NCI-H2196 treated with DMSO at 0.1 percent for 48 hours (cell line): ENCODE results near the gene GPC6.

Experiments
- DNase-seq: peaks from one replicate; lab custom pipeline; 2025; ENCODE audit not compliant: unreplicated experiment; lab: John Stamatoyannopoulos, UW

Gene GPC6

DNA sequence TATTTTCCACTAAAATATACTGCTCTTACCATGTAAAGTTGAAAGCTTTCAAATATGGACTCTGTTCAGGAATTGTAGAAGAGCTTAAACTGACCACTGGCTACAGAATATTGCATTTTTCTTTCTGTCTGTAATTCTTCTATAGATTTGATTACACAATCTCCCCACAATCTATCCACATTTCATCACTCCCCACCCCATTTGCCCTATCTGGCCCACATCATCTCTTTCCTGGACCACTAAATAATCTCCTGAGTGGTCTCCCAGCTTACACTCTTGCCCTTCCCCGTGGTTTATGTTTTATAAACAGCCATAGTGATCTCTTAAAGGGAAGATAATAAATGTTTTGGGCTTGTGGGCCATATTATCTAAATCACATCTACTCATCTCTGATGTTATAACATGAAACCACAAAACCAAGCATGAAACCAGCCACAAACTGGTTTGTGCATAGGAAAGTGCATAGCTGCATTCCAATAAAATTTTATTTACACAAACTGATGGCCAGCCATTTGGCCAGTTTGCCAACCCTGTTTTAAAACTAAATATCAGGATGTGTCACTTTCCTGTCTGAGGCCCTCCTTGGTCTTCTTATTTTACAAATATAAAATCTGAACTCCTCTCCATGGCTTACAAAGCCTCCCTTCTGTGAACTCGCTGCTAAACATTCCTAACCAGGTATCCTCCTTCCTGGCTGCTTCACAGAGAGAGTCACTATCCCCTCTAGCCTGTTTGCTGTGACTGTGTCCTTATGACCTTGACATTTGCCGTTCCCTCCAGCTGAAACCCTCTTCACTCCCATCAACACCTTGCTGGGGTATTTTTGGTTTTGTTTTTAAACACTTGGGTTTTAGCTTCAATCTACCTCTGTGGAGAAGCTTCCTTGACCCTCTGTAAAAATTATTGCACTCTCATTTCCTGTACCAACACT, 500.9 kb downstream of the GPC6 start:
- DNase-seq = no peak

DNA sequence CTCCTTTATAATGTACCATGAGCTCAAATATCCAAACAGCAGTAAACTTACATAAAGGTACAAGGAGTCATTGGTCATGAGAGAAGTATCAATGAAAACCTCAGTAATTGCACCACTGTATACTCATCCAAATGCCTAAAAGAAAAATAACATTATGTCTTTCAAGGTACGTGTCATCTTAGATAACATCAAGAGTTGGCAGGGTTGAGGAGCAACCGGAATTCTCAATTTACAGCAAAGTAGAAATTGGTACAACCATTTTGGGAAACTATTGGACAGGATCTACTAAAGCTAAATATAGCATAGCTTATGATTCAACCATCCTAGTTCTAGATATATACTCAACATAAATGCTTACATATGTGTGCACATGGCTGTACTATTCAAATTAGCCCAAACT, 502.8 kb downstream of the GPC6 start:
- no peak for DNase-seq

DNA sequence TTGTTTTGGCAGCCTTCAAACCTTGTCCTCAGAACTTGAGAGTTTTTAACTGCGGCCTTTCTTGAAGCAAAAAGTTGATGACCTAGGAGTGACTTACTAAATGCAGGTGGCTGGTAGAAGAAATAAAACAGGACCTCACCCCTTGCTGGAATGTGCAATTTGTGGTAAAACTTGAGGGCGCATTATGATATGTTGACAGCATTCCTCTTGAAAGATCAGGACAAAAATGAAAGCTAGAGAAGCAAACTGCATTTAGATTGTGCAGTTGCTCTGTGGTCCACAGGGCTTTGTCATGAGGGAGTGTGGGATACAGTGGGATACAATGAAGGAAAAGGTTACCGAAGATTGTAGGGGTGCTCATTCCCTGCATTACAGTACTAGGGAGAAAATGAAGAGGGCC, 504.2 kb downstream of the GPC6 start:
- DNase-seq = no peak

DNA sequence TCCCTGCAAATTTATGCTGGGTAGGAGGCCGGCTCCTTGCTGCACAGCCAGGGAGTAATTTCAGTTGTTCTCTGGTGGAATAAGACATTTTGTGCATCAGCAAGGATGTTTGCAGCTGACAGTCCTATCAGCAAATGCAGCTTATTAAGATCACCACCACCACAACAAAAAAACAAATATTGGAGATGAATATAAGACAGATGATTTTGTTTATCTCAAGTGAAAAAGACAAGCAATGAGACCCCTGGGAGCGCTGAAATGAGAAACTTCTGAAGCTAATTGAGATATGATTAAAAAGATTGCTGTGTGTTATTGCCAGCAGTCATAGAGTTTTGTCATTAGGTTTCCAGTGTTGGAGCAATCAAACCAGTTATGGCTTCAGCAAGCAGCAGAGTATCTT, 505.6 kb downstream of the GPC6 start:
- DNase-seq = no peak

DNA sequence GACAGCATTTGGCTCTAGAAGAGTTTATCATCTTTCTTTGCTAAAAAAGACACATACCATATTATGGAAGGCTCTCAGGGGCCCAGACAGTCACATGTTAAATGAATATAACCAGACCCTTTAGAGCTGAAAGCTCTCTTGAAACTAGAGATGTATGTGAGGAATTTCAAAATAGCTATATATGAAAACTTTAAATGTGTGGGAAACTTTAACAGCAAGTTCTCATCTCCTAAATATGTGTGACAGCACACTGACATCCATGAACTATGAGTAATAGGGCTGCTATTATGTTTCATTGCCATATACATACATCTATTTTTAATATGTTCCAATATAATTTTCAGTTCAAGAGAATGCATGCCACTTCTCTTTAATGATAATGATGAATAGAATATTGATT, 509.5 kb downstream of the GPC6 start:
- DNase-seq = no peak

DNA sequence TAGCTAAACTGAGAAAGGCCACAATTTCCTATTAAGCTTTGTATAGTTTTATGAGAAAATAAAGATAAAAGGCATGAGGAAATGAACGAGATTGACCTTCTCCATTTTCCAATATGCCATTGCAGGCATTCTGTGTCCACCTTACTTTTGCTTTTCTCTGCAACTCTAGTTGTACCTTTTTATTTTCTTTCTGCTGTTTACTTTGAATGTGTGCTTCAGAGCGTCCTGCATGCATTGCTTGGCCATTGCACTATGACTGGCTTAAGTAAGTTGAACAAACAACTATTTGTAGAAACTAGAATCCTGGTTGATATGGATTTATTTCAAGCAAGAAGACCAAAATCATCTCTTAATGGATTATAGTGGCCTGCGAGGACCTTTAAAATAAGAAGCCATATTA, 510.3 kb downstream of the GPC6 start:
- DNase-seq = no peak

DNA sequence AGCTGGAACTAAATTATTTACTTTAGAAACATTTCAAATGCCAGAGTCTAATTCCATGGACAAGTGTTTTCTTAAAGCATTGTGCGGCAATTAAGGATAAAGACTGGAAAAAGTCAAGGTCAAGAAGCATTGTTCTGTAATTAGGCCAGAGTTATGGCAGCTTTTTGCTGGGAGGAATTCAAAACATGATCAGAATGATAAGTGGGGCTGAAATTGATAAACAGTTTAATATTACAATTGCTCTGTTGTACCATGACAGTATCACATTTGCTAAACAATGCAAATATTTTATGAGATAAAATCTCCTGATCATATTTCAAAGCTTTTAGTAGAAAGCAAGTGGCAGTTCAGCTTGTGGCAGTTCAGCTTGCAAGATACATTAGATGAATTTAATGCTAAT, 513.7 kb downstream of the GPC6 start:
- DNase-seq = no peak

DNA sequence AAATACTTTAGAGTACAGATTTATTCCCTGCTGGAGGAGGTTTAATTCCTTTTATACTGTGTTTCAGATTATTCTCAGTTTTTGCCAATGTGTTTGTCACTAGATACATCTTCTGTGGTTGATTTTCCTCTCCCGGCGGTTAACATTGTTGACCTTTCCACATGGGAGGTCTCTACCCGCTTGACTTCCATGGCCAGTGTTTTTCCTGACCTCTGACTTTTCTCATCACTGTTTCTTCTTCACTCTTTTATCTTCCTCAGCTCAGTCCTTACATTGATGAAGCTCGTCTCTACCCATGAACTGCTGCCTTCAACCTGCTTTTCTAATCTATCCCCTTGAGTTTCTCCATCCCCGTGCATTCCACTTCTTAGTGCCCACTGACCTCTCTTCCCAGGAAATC, 517.4 kb downstream of the GPC6 start:
- no peak for DNase-seq

DNA sequence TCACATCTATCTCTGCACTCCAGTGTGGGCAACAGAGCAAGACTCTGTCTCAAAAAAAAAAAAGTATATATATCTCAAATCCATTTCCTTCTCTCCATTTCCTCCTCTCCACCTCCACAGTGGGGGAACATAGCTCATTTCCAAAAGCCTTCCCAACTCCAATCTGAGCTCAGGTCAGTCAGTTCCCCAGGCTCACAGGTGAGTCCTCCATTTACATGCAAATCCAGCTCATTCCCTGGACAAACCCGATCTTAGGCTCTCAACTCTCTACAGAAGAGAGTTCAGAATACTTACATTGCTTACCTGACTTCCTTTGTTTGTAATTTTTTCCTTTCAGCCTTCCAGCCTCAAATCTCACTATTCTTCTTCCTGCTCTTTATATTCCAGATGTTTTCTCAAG, 518.3 kb downstream of the GPC6 start:
- DNase-seq = no peak

DNA sequence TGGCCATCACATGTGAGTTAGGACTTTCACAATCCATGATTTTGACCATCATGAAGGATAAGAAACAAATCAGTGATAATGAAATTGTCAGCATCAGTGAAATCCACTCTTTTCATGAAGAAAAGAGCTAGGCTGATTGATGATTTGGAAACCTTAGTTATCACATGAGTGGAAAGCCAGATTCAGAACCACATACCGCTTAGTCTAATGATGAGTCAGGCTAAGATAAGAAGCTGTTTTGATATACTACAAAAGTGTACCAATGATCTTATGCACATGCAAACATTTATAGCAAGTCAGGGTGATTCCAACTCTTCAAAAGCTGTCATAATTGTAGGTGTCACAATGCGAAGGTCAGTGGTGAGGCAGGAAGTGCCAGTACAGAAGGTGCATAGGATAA, 519.3 kb downstream of the GPC6 start:
- no peak for DNase-seq

DNA sequence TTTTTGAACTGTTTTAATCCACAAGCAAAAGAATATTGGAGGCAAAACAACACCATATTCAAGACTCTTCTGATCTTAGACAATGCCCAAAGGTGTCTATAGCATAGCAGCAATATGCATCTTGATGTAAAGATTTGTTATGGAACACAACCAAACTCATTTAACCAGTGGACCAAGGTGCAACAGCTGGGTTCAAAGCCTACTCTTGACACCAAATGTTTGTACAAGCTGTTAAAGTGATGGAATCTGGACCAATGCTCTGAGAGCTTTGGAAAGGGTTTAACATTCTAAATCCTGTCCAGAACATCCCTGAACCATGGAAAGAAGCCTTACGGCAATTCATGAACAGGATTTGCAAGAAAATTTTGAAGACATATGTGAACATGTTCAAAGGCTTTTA, 520.0 kb downstream of the GPC6 start:
- no peak for DNase-seq

DNA sequence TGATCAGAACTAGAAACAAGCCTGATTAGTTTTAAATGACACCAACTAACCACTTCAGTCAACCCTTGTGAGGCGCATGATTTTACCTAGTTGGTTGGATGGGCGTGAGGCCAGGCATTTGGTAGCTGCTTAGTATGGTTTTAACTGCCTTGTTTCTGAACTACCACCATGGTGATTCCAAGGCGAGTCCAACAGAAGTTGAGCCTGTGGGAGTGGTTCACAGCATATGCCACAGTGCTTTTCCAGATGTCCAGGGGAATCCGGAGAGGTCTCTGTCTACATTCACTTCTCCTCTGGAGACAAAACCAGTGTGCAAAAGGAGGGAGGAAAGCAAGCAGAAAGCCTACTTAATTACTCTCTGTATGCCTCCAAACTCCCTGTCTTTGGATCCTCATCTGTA, 524.1 kb downstream of the GPC6 start:
- no peak for DNase-seq

DNA sequence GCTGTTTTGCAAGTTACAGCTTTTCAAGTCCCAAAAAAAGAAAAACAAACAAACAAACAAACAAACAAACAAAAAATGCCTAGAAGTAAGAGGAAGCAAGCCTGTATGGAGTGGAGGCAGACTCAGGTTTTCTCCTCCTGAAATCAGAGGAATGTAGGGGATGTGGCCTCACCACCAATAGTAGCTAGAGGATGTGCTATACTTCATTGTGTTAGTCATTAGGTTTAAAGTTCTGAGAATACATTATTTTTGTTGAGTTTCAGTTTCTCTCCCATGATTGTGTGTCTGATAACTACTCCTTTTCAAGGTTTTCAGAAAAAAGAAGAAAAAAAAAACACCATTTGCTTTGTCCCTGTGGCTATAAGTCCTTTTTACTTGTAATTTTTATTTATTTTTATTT, 524.5 kb downstream of the GPC6 start:
- no peak for DNase-seq

DNA sequence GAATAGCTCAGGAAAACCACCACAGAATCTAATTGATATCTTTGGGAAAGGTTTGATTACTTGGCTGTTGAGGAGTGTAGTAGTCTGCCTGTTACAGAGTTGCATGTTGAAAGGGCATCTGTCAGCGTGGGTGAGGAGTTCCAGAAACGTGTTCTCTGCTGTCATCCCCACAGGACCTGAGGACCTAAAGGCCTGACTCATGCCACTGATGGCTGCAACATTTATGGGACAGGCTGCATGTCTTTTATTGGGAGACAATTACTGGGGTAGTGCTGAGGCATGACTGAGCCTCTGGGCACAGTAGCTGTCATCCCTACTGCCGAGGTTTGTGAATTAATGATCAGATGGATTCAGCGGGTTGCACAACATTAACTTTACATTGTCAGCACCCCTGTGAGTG, 525.9 kb downstream of the GPC6 start:
- DNase-seq = no peak

DNA sequence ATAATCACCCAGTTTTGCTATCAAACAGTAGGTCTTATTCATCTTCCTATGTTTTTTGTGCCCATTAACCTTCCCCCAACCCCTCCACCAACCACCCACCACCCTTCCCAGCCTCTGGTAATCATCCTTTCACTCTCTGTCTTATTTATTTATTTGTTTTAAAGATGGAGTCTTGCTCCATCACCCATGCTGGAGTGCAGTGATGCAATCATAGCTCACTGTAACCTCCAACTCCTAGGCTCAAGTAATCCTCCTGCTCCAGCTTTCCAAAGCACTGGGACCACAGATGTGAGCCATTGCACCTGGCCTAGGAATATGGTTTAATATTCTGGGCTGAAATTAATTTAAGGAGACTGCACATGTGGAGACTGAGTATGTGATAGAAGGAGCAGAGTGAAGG, 527.0 kb downstream of the GPC6 start:
- no peak for DNase-seq

DNA sequence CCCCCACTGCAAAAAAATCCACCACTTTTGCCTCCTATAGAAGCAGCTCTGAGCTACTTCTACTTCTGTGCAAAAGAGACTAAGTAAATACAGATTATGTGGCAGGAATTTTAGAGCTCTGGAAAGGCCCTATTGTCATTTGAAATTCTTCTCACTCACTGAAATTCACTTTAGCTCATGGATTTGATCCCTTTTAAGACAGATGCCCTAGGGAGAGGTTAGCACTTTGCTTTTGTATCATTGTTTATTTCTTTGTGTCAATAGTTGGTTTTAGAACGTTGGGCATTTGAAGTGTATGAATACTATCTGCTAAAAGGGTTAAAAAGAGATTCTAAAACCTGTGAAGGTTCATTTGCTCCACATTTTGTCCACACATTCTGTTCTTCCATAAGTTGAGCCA, 528.7 kb downstream of the GPC6 start:
- no peak for DNase-seq

DNA sequence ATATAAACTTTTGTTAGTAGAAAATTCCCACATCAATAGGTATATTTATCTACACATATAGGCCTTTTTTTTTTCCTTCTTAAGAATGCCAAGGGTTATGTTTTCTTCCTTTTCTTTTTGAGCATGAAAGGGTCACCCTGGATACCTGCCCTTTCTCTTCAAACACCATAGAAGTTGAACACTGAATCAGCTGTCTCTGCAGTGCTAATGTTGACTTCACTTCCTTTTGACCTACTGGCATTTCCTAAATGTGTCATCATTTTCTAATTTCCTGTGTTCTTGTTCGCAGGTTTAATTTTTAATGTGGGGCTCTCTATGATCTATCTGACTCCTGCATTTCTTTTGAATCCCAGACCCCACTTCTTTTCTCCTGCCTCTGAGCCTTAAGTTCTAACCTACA, 532.0 kb downstream of the GPC6 start:
- no peak for DNase-seq

DNA sequence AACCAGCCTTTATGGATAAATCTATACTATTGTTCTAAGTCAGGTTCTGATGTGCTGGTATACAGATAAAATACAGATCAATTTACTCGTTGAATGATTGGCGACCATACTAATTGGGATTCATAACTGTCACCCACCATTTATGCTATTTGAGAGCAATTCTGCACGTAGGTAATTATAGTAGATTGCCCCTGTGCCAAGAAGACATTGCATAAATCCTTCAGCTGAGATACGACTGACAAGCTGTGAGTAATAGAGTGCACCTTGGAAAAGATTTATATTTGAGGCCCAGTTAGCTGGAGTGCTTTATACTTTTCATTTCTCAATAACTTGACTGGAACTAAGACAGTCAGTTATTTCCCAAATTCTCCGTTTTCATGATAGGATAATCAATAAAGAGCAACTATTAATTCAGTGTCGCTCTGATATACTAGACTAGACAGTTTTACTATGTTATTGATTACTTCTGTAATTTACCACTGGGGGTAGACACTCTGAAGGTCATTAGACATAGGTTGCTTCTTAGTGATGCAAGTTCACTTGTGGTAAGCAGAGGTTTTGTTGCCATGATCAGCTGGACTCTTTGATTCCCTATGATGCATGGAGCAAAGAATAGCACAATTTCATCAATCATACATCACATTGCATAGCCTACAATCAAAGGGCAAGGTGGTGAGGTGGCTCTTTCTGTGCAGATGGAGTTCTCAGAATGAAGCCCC, 536.3 kb downstream of the GPC6 start:
- no peak for DNase-seq

DNA sequence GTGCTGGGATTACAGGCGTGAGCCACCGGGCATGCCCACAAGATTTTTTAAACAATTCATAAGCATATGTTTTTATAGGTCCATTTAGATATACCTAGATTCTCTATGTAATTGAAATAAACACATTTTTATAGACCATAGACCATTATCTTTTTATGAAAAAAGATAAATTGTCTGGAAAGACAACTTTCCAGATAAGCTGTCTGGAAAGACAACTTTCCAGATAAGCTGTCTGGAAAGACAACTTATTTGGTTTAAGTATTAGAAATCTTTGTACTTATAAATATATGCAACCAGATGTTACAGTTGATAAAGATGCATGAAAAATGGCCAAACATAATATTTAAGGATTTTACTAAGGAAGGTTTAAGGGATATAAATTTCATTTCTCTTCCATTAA, 538.5 kb downstream of the GPC6 start:
- DNase-seq = no peak

DNA sequence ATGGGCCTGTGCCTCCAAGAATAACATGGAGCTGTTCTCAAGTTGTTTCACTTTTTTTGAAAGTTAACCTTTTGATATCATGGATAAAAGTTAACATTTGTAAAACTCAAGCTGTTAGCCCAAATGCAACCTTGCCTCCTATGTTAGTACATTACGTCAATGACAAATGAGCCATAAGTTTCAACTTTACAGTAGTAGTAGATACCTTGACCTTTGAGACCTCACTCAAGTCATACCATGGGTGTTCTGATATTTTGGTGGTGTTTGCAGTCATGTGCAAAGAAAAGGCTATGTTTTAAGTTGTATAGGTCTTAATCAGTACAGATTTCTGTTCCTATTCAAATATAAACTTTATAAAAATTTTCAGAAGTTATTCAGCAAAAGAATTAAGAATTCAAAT, 539.2 kb downstream of the GPC6 start:
- DNase-seq = no peak

DNA sequence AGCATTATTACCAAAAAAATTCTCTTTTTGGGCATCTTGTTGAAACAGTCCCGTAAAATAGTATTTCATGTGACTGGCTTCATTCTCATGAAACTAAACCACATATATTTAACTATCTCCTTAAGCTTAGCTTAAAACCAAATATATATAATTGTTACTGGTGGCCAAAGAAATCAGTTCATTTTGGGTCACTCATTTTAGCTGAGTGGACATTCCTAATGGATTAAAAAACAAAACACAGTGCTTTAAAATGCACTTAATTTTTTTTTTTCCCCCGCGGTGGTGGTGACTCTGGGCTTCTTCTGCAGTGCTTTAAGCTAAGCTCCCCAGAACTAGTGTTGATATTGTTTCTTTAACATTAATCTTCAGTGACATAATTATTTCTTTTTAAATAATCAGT, 540.1 kb downstream of the GPC6 start:
- no peak for DNase-seq

DNA sequence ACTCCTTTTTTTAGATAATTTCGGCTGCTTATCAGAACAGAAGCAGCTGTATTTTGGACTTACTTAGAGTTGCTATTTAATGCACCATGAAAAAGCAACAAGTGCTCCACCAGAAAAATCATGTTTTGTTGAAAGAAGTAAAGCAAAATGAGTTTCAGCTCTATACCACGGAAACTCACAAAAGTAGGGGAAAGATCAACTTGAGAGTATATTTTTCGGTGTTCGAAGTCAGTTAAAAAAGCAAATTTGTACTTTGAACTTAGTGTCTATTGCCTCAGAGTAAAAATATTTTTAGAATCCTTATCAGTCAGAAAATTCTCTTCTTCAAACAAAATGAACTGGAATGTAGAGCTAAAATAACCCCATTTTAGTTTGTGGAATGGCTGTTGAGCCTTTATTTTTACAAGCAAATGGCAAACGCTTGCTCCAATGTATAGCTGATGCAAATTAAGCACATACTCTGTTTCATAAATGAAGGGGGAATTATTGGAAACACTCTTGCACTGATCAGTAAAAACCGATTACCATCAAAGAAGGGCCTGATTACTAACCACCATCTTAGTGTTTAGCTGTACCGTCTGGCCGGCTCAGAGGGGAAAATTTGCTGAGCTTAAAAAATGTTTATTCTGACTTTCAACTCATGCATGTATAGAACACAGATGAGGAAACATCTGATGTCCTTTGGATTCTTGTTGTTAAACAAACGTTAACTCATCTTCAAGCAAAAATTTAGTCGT, 540.7 kb downstream of the GPC6 start:
- DNase-seq = no peak
